ENCODE measurements around the gene MDP1. TPM values are rescaled to one million over a fixed set of nuclear protein-coding genes. Genes with fewer than 3 reads are reported as not detected.

MDP1 gene
- polyA plus RNA-seq, 4 donors: 18.8 to 31.1 (median 21.4) TPM

DNA sequence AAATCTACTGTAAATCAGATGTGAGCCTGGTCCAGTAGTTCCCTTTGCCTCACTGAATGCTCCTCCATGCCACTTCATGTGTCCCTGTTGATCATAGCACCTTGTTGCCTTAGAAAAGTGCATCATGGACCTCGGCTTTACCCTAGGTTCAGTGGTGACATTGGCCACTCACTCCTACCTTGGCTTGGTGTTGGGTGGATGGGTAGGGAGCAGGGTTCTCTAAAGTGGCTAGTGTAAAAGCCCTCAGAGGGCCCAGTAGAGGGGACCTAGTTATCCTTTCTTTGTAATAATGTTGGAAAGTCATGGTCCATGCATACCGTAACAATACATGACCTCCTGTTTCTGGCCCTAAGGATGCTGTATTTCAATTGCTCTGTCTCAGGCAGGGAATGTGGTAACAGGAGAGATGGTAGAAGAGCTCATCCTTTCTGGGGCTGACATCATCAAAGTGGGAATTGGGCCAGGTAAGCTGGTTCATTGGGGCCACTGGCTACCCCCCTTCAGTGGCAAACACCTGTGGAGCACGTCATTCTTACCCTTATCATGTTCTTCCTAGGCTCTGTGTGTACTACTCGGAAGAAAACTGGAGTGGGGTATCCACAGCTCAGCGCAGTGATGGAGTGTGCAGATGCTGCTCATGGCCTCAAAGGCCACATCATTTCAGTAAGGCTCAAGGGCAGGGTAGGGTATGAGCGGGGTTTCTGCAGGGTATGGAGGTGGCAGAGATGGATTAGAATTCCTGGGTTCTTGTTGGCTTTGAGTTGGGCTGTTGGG lies 21.0 kb upstream of the MDP1 start:
- DNase-seq: no peak
- Histone ChIP-seq H3K4me3 (ENCODE audit: low read depth in 1 of 3, low read length in 3 of 3) (no peak overlapping the region), H3K4me1 (ENCODE audit: control insufficient read depth in 3 of 3, insufficient read depth in 2 of 3, low read depth in 1 of 3, low read length in 2 of 3) (peaks cover 0 to 29% (median 19%) of the 10 kb centered on the region in 3 donors), H3K27ac (ENCODE audit: low read depth in 1 of 3, low read length in 2 of 3) (no peak overlapping the region), H3K9me3 (ENCODE audit: control insufficient read depth in 2 of 2, insufficient read depth in 1 of 2, low read depth in 1 of 2, low read length in 1 of 2) (no peaks in the 10 kb centered on the region), H3K27me3 (ENCODE audit: control insufficient read depth in 3 of 3, insufficient read depth in 3 of 3, low read length in 3 of 3) (no peaks in the 10 kb centered on the region), H3K36me3 (ENCODE audit: control insufficient read depth in 3 of 3, insufficient read depth in 2 of 3, low read depth in 1 of 3, low read length in 3 of 3) (peaks cover 15 to 49% (median 25%) of the 10 kb centered on the region in 3 donors)
- FAIRE-seq: no peak
- 93 to 96% (median 95%) methylated on average over 6 of the region's 6 CpGs for WGBS, 3 donors

DNA sequence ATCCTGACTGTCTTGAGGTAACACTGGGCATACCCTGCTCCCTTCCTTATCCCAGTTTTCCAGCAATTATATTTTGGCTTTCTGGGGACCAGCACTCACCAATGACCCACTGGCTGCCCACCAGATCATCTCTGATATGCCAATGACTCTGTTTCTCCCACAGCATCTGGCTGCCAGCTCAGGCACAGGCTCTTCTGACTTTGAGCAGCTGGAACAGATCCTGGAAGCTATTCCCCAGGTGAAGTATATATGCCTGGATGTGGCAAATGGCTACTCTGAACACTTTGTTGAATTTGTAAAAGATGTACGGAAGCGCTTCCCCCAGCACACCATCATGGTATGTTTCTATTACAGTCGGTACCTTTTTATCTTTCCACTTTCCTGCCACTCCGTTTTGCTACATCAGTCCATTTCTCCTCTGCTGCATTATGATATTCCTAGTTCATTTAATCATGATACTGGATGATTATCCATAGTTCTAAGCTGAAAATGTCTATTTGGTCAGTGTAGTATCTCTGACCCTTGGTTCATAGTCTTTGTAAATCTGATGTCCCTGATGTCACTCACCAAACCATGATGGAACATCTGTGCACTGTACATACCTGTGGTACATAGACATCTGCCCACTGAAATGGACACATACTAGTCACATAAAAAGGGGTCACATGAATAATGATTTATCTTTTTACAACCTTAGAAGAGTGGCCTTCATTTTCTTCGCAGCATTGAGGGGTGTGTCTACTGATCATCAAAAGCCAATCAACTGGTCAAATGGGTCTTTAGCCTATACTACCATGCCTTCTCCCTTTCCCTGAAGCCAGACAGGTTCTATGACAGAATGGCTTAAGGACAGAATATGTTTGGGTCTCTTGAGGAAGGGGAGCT lies 20.2 kb upstream of the MDP1 start:
- peaks cover 15 to 41% (median 25%) of the 10 kb centered on the region in 3 donors for H3K36me3 ChIP-seq (ENCODE audit: control insufficient read depth in 3 of 3, insufficient read depth in 2 of 3, low read depth in 1 of 3, low read length in 3 of 3)
- no peak for DNase-seq
- no peak for FAIRE-seq

DNA sequence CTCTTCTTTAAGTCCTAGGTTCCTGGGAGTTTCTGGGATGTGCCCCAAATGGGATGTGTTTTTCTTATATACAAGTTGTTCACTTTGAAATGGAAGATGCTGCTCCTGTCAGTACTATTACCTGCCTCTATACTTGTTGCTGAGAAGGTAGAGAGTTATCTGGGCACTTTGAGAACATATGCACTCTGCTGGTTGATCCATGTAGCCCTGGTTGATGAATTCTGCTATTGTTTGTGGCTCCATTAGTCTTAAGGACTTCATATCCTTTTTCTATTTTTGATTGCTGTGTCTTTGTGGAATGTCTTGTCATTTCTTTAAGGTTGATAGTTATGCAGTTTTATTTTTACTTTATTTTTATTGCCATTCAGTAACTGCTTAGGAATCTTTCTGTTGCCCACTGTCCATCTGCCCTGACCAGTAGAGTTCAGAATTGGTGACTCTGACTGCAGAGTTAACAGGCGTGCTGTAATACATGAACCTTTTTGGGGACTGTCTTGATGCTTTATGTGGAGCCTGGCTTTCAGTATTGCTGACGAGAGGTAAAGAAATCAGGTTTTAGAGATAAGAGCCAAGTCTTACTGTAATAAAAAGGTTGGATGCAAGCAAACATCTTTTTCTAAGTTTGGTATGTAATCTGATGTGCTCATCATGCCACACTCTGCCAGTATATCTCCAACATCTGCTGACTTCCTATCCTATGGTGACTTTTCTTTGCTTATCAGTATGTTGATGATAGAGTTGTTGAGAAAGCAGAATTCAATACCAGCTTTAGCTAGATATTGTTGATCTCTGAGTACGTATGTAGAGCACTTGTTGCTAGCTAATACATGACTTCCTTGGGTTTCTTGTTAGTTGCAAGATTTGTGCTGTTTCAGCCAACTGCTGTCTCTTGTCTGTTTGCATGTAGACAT lies 18.5 kb upstream of the MDP1 start:
- Histone ChIP-seq H3K4me3 (ENCODE audit: low read depth in 1 of 3, low read length in 3 of 3) (no peak overlapping the region), H3K27me3 (ENCODE audit: control insufficient read depth in 3 of 3, insufficient read depth in 3 of 3, low read length in 3 of 3) (no peaks in the 10 kb centered on the region), H3K9me3 (ENCODE audit: control insufficient read depth in 2 of 2, insufficient read depth in 1 of 2, low read depth in 1 of 2, low read length in 1 of 2) (no peaks in the 10 kb centered on the region), H3K4me1 (ENCODE audit: control insufficient read depth in 3 of 3, insufficient read depth in 2 of 3, low read depth in 1 of 3, low read length in 2 of 3) (peaks cover 2 to 11% (median 9%) of the 10 kb centered on the region in 3 donors), H3K27ac (ENCODE audit: low read depth in 1 of 3, low read length in 2 of 3) (no peak overlapping the region), H3K36me3 (ENCODE audit: control insufficient read depth in 3 of 3, insufficient read depth in 2 of 3, low read depth in 1 of 3, low read length in 3 of 3) (peaks cover 12 to 39% (median 17%) of the 10 kb centered on the region in 3 donors)
- FAIRE-seq (no peak), DNase-seq (no peak)
- WGBS, 3 donors: 82 to 88% (median 86%) methylated on average over 3 of the region's 3 CpGs

More for the DNA sequence above, 20.2 kb upstream of the MDP1 start:
- peaks cover 0 to 21% (median 20%) of the 10 kb centered on the region in 3 donors for H3K4me1 ChIP-seq (ENCODE audit: control insufficient read depth in 3 of 3, insufficient read depth in 2 of 3, low read depth in 1 of 3, low read length in 2 of 3)
- WGBS, 3 donors: 90 to 95% (median 93%) methylated on average over 5 of the region's 5 CpGs
- no peak overlapping the region for H3K27ac ChIP-seq (ENCODE audit: low read depth in 1 of 3, low read length in 2 of 3)
- H3K27me3 ChIP-seq (ENCODE audit: control insufficient read depth in 3 of 3, insufficient read depth in 3 of 3, low read length in 3 of 3): no peaks in the 10 kb centered on the region
- no peak overlapping the region for H3K4me3 ChIP-seq (ENCODE audit: low read depth in 1 of 3, low read length in 3 of 3)
- no peaks in the 10 kb centered on the region for H3K9me3 ChIP-seq (ENCODE audit: control insufficient read depth in 2 of 2, insufficient read depth in 1 of 2, low read depth in 1 of 2, low read length in 1 of 2)

DNA sequence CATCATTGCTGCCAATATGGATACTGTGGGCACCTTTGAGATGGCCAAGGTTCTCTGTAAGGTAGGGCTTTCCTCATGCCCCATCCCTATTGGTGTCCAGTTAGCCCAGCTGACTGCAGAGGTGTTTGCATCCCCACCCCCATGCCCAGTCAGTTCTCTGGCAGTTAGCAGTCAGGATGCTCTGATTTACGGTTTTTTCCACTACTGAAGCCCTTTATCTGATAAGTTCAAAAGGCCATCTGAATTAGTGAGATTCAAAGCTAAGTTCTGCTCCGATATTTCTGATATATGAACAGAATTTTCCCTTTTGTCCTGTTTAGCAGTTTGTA lies 17.6 kb upstream of the MDP1 start:
- peak overlapping the region in 1 of 3 donors; percentile 93 for H3K27ac ChIP-seq (ENCODE audit: low read depth in 1 of 3, low read length in 2 of 3)
- WGBS, 3 donors: 25 to 47% (median 34%) methylated on average over 2 of the region's 2 CpGs
- peak overlapping the region in 2 of 3 donors; percentile 57 to 81 for H3K4me3 ChIP-seq (ENCODE audit: low read depth in 1 of 3, low read length in 3 of 3)
- no peaks in the 10 kb centered on the region for H3K9me3 ChIP-seq (ENCODE audit: control insufficient read depth in 2 of 2, insufficient read depth in 1 of 2, low read depth in 1 of 2, low read length in 1 of 2)
- no peaks in the 10 kb centered on the region for H3K27me3 ChIP-seq (ENCODE audit: control insufficient read depth in 3 of 3, insufficient read depth in 3 of 3, low read length in 3 of 3)
- H3K4me1 ChIP-seq (ENCODE audit: control insufficient read depth in 3 of 3, insufficient read depth in 2 of 3, low read depth in 1 of 3, low read length in 2 of 3): peaks cover 2 to 11% (median 9%) of the 10 kb centered on the region in 3 donors
- no peak for DNase-seq
- no peak for FAIRE-seq
- peaks cover 9 to 33% (median 13%) of the 10 kb centered on the region in 3 donors for H3K36me3 ChIP-seq (ENCODE audit: control insufficient read depth in 3 of 3, insufficient read depth in 2 of 3, low read depth in 1 of 3, low read length in 3 of 3)

DNA sequence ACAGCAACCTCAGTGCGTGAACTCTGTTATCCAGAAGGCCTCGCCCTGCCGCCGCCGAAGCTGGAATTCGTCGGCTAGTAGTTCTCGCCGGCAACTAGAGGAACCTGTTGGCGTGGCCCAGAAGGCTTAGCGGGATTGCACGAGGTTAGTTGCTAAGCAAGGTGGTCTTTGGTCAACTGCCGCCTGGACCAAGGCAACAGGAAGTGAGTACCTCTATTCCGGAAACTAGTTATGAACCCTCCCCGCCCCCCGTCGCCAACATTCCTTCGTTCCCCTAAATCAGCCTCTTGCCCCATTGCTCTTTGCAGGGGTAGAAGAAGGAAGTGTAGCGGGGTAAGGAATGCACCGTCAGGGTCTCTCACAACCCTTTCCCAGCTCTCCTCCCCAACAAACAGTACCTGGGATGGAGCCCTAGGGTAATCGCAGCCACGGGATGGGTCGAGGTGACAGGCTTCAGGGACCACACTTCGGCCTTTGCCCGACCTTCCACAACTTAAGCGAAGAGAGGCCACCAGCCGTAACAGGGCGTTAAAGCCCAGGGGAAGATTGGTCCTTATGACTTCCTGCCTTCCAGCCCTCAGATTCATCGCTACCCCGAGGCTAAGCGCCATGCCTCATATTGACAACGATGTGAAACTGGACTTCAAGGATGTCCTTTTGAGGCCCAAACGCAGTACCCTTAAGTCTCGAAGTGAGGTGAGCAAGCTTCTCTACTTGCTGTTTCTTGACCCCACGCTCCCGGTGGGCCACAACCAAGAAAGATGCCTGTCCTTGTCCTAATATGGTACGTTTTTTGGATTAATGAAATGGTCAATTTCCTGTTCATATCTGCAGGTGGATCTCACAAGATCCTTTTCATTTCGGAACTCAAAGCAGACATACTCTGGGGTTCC lies 17.0 kb upstream of the MDP1 start, which contains the start of gene GMPR2:
Gene GMPR2 (plus strand): TSS at position 285 of the 893 bp plus-strand sequence. CDS start 325 bp downstream, at position 610.
- FAIRE-seq (no peak), DNase-seq (no peak)
- Histone ChIP-seq H3K4me3 (ENCODE audit: low read depth in 1 of 3, low read length in 3 of 3) (peak within 1 kb of the TSS; percentile 57 to 81 (median 63)), H3K27ac (ENCODE audit: low read depth in 1 of 3, low read length in 2 of 3) (peak within 1 kb of the TSS; percentile 74 to 93 (median 89)), H3K27me3 (ENCODE audit: control insufficient read depth in 3 of 3, insufficient read depth in 3 of 3, low read length in 3 of 3) (no peaks in the 10 kb centered on the region), H3K36me3 (ENCODE audit: control insufficient read depth in 3 of 3, insufficient read depth in 2 of 3, low read depth in 1 of 3, low read length in 3 of 3) (peaks cover 4 to 33% (median 8%) of the 10 kb centered on the region in 3 donors), H3K9me3 (ENCODE audit: control insufficient read depth in 2 of 2, insufficient read depth in 1 of 2, low read depth in 1 of 2, low read length in 1 of 2) (no peaks in the 10 kb centered on the region), H3K4me1 (ENCODE audit: control insufficient read depth in 3 of 3, insufficient read depth in 2 of 3, low read depth in 1 of 3, low read length in 2 of 3) (peaks cover 2 to 11% (median 9%) of the 10 kb centered on the region in 3 donors)
- WGBS, 3 donors: 2 to 3% (median 3%) methylated on average over 38 of the region's 38 CpGs

DNA sequence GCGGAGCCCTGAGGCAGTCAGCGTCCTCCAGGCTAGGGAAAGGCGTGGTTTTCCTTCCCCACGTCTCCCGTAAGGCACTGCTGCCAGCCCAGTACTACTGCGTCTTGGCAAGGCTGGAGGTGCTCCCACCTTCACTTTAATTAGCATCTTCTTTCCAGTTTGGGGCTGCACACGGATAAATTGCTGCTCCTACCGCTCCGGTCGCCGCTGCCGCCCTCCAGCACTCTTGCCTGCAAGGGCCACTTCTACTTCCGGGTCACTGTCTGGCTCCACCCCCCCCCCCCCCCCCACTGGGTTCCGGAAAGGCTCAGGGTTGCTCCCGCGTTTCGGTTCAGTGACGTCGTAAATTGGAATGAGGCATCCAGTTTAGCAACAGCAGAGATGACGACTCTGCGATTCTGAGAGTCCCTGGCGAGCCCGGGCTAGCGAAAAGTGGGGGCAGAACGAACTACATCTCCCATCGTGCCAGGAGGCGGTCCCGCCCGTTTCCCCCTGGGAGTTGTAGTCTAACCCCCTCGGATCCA lies 16.3 kb upstream of the MDP1 start, which contains the start of gene NEDD8:
Gene NEDD8 (minus strand): TSS at position 247 of the 524 bp plus-strand sequence. CDS start 100 bp downstream, at position 147.
- Histone ChIP-seq H3K27ac (ENCODE audit: low read depth in 1 of 3, low read length in 2 of 3) (peak within 1 kb of the TSS; percentile 74 to 93 (median 89)), H3K4me1 (ENCODE audit: control insufficient read depth in 3 of 3, insufficient read depth in 2 of 3, low read depth in 1 of 3, low read length in 2 of 3) (peaks cover 2 to 11% (median 9%) of the 10 kb centered on the region in 3 donors), H3K36me3 (ENCODE audit: control insufficient read depth in 3 of 3, insufficient read depth in 2 of 3, low read depth in 1 of 3, low read length in 3 of 3) (peaks cover 4 to 29% (median 4%) of the 10 kb centered on the region in 3 donors), H3K4me3 (ENCODE audit: low read depth in 1 of 3, low read length in 3 of 3) (peak within 1 kb of the TSS; percentile 57 to 81 (median 63)), H3K9me3 (ENCODE audit: control insufficient read depth in 2 of 2, insufficient read depth in 1 of 2, low read depth in 1 of 2, low read length in 1 of 2) (no peaks in the 10 kb centered on the region), H3K27me3 (ENCODE audit: control insufficient read depth in 3 of 3, insufficient read depth in 3 of 3, low read length in 3 of 3) (no peaks in the 10 kb centered on the region)
- FAIRE-seq (no peak), DNase-seq (peak; percentile 94 to 97)
- WGBS, 3 donors: 0 to 1% (median 1%) methylated on average over 28 to 30 of the region's 30 CpGs

Data from small intestine (tissue), 7 donors.